K562 (cell line): ENCODE results near the gene LRMDA. TPM values are rescaled to one million over a fixed set of nuclear protein-coding genes. Genes with fewer than 3 reads are reported as not detected.

Source experiments
- CBFB ChIP-seq: sonication (generic); formaldehyde crosslinking; IDR thresholded peaks from 2 replicates; pipeline ENCODE4 v1.4.0; 2020; ENCODE audit warnings: mild to moderate bottlenecking, missing genetic modification reagents
- CBX8 ChIP-seq: fragments of 200-600 bp; sonication (generic); IDR thresholded peaks from 2 replicates; pipeline ENCODE4 v1.6.1; 2012; ENCODE audit warnings: borderline replicate concordance, mixed run types, low read depth, mild to moderate bottlenecking, moderate library complexity, mixed read lengths, low read length, control low read depth, inconsistent platforms; ENCODE audit not compliant: poor library complexity, severe bottlenecking; ENCODE audit errors: extremely low read depth
- CTCFL ChIP-seq: IDR thresholded peaks from 2 replicates; pipeline ENCODE4 v1.6.1; 2011; ENCODE audit warnings: borderline replicate concordance, low read depth, mild to moderate bottlenecking, moderate library complexity, low read length; ENCODE audit not compliant: insufficient read depth, poor library complexity, severe bottlenecking
- FOXO4 ChIP-seq: fragments of 450-650 bp; formaldehyde crosslinking; IDR thresholded peaks from 2 replicates; pipeline ENCODE4 v1.4.0; 2020; ENCODE audit warnings: mild to moderate bottlenecking, moderate library complexity
- GATAD2A ChIP-seq: fragments of 450-650 bp; IDR thresholded peaks from 2 replicates; pipeline ENCODE4 v1.6.1; 2017
- HNRNPK ChIP-seq: fragments of 200-400 bp; formaldehyde crosslinking; IDR thresholded peaks from one replicate; pipeline ENCODE4 v1.6.1; 2018; ENCODE audit warnings: mild to moderate bottlenecking, low read depth, low read length; ENCODE audit not compliant: poor library complexity, severe bottlenecking
- MEF2A ChIP-seq: IDR thresholded peaks from 2 replicates; pipeline ENCODE4 v1.6.1; 2011; ENCODE audit warnings: low read depth, mild to moderate bottlenecking, low read length, moderate library complexity; ENCODE audit not compliant: control insufficient read depth
- MXD1 ChIP-seq: fragments of 250-450 bp; sonication (Bioruptor Pico); IDR thresholded peaks from 2 replicates; pipeline ENCODE4 v1.8.0; 2021; ENCODE audit warnings: borderline replicate concordance, mild to moderate bottlenecking, moderate library complexity; ENCODE audit not compliant: poor library complexity, severe bottlenecking
- NR0B1 ChIP-seq: fragments of 450-650 bp; IDR thresholded peaks from one replicate; pipeline ENCODE4 v1.6.1; 2018; ENCODE audit warnings: mild to moderate bottlenecking, moderate library complexity; ENCODE audit not compliant: partially characterized antibody
- PKNOX1 ChIP-seq: fragments of 450-650 bp; IDR thresholded peaks from 2 replicates; pipeline ENCODE4 v1.6.1; 2016
- ZNF165 ChIP-seq: fragments of 250-450 bp; sonication (Bioruptor Pico); IDR thresholded peaks from 2 replicates; pipeline ENCODE4 v1.4.0; 2020; ENCODE audit warnings: borderline replicate concordance
- ZNF274 ChIP-seq: IDR thresholded peaks from 2 replicates; pipeline ENCODE4 v1.6.1; 2011; ENCODE audit warnings: low read depth, mild to moderate bottlenecking, low read length, moderate library complexity, borderline replicate concordance
- polyA plus RNA-seq, 8 experiments: library from polyadenylated mRNA; depleted of rRNA in 4 of 8; stranded (reverse) in 5 of 8; unstranded in 3 of 8; fragments of >200 nt; fragmentation: Nextera tagmentation in 2 of 8; fragmentation: Illumina TruSeq in 1 of 8; extraction: Ambion mirVana in 2 of 8; extraction: Trizol in 1 of 8; gene quantifications; 2 replicates each; pipeline versions ENCODE4 v1.2.1 to v1.2.3, GENCODE V29; 2011 to 2014; ENCODE audit warnings: inconsistent platforms in 1 of 8, missing spikeins in 1 of 8
- total RNA-seq, 7 experiments: library from RNA; depleted of rRNA in 6 of 7; stranded (reverse); fragments of >200 nt in 6 of 7; fragmentation: Illumina TruSeq in 2 of 7; extraction: Trizol in 2 of 7; gene quantifications; 2 replicates each; pipeline versions ENCODE4 v1.2.1 to v1.2.3, GENCODE V29; 2011 to 2021; ENCODE audit warnings: low replicate concordance in 1 of 7

The LRMDA gene
- total and polyA plus RNA-seq, 9 of the 15 experiments (the other 6 are each of a cell fraction or from before 2014, with no cell fraction given): 0.25 TPM; not detected in 8

GRCh38 chr10:75696536-75696935 is 265.1 kb downstream of the LRMDA start (continued):
- TF ChIP-seq MXD1 (no peak), NR0B1 (no peak), ZNF274 (no peak), CBFB (CRISPR knock-in tag) (no peak), ZNF165 (CRISPR knock-in tag) (no peak), HNRNPK (no peak), PKNOX1 (no peak), FOXO4 (no peak), CBX8 (no peak), MEF2A (no peak), GATAD2A (no peak), CTCFL (no peak)
